Fibroblast of lung (primary cell): ENCODE results near the gene SERTAD1. TPM values are rescaled to one million over a fixed set of nuclear protein-coding genes. Genes with fewer than 3 reads are reported as not detected.

Experiments
- DNase-seq, 2 donors: peaks; one replicate each; pipeline versions ENCODE4 v3.0.0 to v3.0.0-alpha.2; 2010; ENCODE audit warnings: low read depth in 2 of 2
- H2AFZ ChIP-seq: 2 replicates; pipeline ENCODE4 v1.5.1; 2012; ENCODE audit warnings: low read length, control low read depth, inconsistent platforms
- H3K27ac ChIP-seq: 2 replicates; pipeline ENCODE4 v1.5.1; 2011; ENCODE audit warnings: low read length, control low read depth; ENCODE audit not compliant: insufficient read depth
- H3K27me3 ChIP-seq: 2 replicates; pipeline ENCODE4 v1.5.1; 2011; ENCODE audit warnings: mild to moderate bottlenecking, low read length; ENCODE audit not compliant: control insufficient read depth, insufficient read depth
- H3K36me3 ChIP-seq: 2 replicates; pipeline ENCODE4 v1.5.1; 2011; ENCODE audit warnings: low read length; ENCODE audit not compliant: control insufficient read depth, insufficient read depth
- H3K4me1 ChIP-seq: 2 replicates; pipeline ENCODE4 v1.5.1; 2011; ENCODE audit warnings: low read length; ENCODE audit not compliant: control insufficient read depth, insufficient read depth; ENCODE audit errors: extremely low read depth
- H3K4me2 ChIP-seq: 2 replicates; pipeline ENCODE4 v1.5.1; 2011; ENCODE audit warnings: low read length, control low read depth; ENCODE audit not compliant: insufficient read depth; ENCODE audit errors: extremely low read depth
- H3K4me3 ChIP-seq, 4 experiments: fragments of 200-600 bp in 1 of 4; sonication (generic) in 1 of 4; replicated peaks in 1 of 4; 2 replicates each; pipeline ENCODE4 v1.5.1; 2011 to 2016; ENCODE audit warnings: low read length in 4 of 4, low read depth in 3 of 4, mild to moderate bottlenecking in 3 of 4, control low read depth in 2 of 4, inconsistent platforms in 1 of 4, mixed read lengths in 1 of 4; ENCODE audit not compliant: insufficient read depth in 1 of 4; ENCODE audit errors: control extremely low read depth in 1 of 4
- H3K79me2 ChIP-seq: 2 replicates; pipeline ENCODE4 v1.5.1; 2012; ENCODE audit warnings: mild to moderate bottlenecking, low read length, inconsistent platforms; ENCODE audit not compliant: control insufficient read depth, insufficient read depth
- H3K9ac ChIP-seq: 2 replicates; pipeline ENCODE4 v1.5.1; 2011; ENCODE audit warnings: mild to moderate bottlenecking, low read length, control low read depth; ENCODE audit not compliant: insufficient read depth
- H3K9me3 ChIP-seq: 2 replicates; pipeline ENCODE4 v1.5.1; 2012; ENCODE audit warnings: low read depth, low read length; ENCODE audit not compliant: control insufficient read depth, insufficient read depth
- H4K20me1 ChIP-seq: 2 replicates; pipeline ENCODE4 v1.5.1; 2011; ENCODE audit warnings: low read length; ENCODE audit not compliant: control insufficient read depth, insufficient read depth; ENCODE audit errors: extremely low read depth
- CTCF ChIP-seq, 2 donors: IDR thresholded peaks in 1 of 2; conservative IDR thresholded peaks in 1 of 2; 1 replicate in 1 of 2; 2 replicates in 1 of 2; pipeline ENCODE4 v1.5.1; 2011 to 2012; ENCODE audit warnings: low read length in 2 of 2, control low read depth in 1 of 2, inconsistent platforms in 1 of 2, low read depth in 1 of 2, mild to moderate bottlenecking in 1 of 2
- EZH2 ChIP-seq: IDR thresholded peaks from 2 replicates; pipeline ENCODE4 v1.5.1; 2012; ENCODE audit warnings: low read length, control low read depth, mild to moderate bottlenecking; ENCODE audit errors: missing control alignments
- polyA plus RNA-seq, 2 donors: library from polyadenylated mRNA; depleted of rRNA in 1 of 2; stranded (reverse) in 1 of 2; unstranded in 1 of 2; fragments of >200 nt; gene quantifications; 2 replicates each; pipeline ENCODE4 v1.2.1, GENCODE V29; 2011 to 2012; ENCODE audit warnings: missing spikeins in 1 of 2
- total RNA-seq: library from RNA; depleted of rRNA; stranded (reverse); fragments of >200 nt; gene quantifications from 2 replicates; pipeline ENCODE4 v1.2.1, GENCODE V29; 2014

The SERTAD1 gene
- total and polyA plus RNA-seq, 2 donors (not counting 1 experiment from before 2014, with no cell fraction given): 7.2 to 19.2 TPM

- H3K27ac ChIP-seq: no peak overlapping the region
- H2AFZ ChIP-seq: no peak overlapping the region
- no peak for DNase-seq
- peaks cover 12% of the 10 kb centered on the region for H3K4me1 ChIP-seq
- peaks cover 9% of the 10 kb centered on the region for H3K36me3 ChIP-seq
- no peaks in the 10 kb centered on the region for H3K27me3 ChIP-seq
- H4K20me1 ChIP-seq: no peaks in the 10 kb centered on the region
- TF ChIP-seq CTCF (conservative IDR thresholded peaks at IDR 0.05 in 1 of 2, IDR thresholded peaks at IDR 0.05 in 1 of 2; ENCODE audit: low read depth in 1 of 2, low read length in 2 of 2) (no peak), EZH2 (no peak)
- no peaks in the 10 kb centered on the region for H3K9me3 ChIP-seq
- H3K4me3 ChIP-seq: no peak overlapping the region
- no peak overlapping the region for H3K4me2 ChIP-seq
- no peak overlapping the region for H3K9ac ChIP-seq
- H3K79me2 ChIP-seq: peaks cover 27% of the 10 kb centered on the region
These were observed 6.0 kb downstream of the SERTAD1 start for GRCh38 chr19:40419780-40420179.

- peaks cover 20% of the 10 kb centered on the region for H3K79me2 ChIP-seq
- TF ChIP-seq EZH2: no peak
- TF ChIP-seq CTCF (conservative IDR thresholded peaks at IDR 0.05 in 1 of 2, IDR thresholded peaks at IDR 0.05 in 1 of 2; ENCODE audit: low read depth in 1 of 2, low read length in 2 of 2): no peak
- no peak overlapping the region for H3K27ac ChIP-seq
- H3K9ac ChIP-seq: no peak overlapping the region
- H3K4me2 ChIP-seq: no peak overlapping the region
- no peak for DNase-seq
- peaks cover 9% of the 10 kb centered on the region for H3K36me3 ChIP-seq
- no peak overlapping the region for H2AFZ ChIP-seq
- no peaks in the 10 kb centered on the region for H3K9me3 ChIP-seq
- peaks cover 12% of the 10 kb centered on the region for H3K4me1 ChIP-seq
- H3K4me3 ChIP-seq: no peak overlapping the region
- no peaks in the 10 kb centered on the region for H4K20me1 ChIP-seq
- H3K27me3 ChIP-seq: no peaks in the 10 kb centered on the region
These were observed 6.7 kb downstream of the SERTAD1 start for GRCh38 chr19:40419066-40419612.

GRCh38 chr19:40418040-40418439 is 7.8 kb downstream of the SERTAD1 start:
- no peak for DNase-seq
- TF ChIP-seq CTCF (conservative IDR thresholded peaks at IDR 0.05 in 1 of 2, IDR thresholded peaks at IDR 0.05 in 1 of 2; ENCODE audit: low read depth in 1 of 2, low read length in 2 of 2) (no peak), EZH2 (no peak)
- no peak overlapping the region for H3K9ac ChIP-seq

More at GRCh38 chr19:40418040-40418439, 7.8 kb downstream of the SERTAD1 start:
- Histone ChIP-seq H3K4me2 (no peak overlapping the region), H3K9me3 (no peaks in the 10 kb centered on the region), H2AFZ (no peak overlapping the region), H4K20me1 (no peaks in the 10 kb centered on the region), H3K27ac (no peak overlapping the region), H3K4me1 (peaks cover 12% of the 10 kb centered on the region), H3K79me2 (peaks cover 9% of the 10 kb centered on the region), H3K4me3 (no peak overlapping the region), H3K36me3 (peaks cover 6% of the 10 kb centered on the region), H3K27me3 (no peaks in the 10 kb centered on the region)
